ENCODE results near the gene HPN. TPM values are rescaled to one million over a fixed set of nuclear protein-coding genes. Genes with fewer than 3 reads are reported as not detected.

HPN gene
- total and polyA plus RNA-seq, 10 of the 15 experiments (the other 5 are each of a cell fraction or from before 2014, with no cell fraction given) = 0.21 to 0.35 TPM; not detected in 8

- intact Hi-C loops (cut with micrococcal nuclease; ENCODE audit: unreplicated experiment) = no loop called here
- no peak overlapping the region for H3K9ac ChIP-seq (ENCODE audit: control insufficient read depth, insufficient read depth, low read length)
- ChIA-PET POLR2A (no interaction called here), SMC1A (ENCODE audit: uncharacterized antibody, unreplicated experiment) (no interaction called here), CTCF (interaction anchor here (0.8 to 1.6 kb wide), 4 partner anchors 12 to 53 kb away, joined by 3 to 4 read pairs (median 3); no protein-coding TSS in a partner anchor), RAD21 (ENCODE audit: unreplicated experiment) (interaction anchor here (0.5 kb wide), 1 partner anchor 42 kb away, joined by 3 read pairs; no protein-coding TSS in a partner anchor)
- H3K27me3 ChIP-seq (replicated peaks in 1 of 2; ENCODE audit: control insufficient read depth in 2 of 2, insufficient read depth in 2 of 2, low read length in 1 of 2) = peaks cover 0 to 1% of the 10 kb centered on the region in 2 experiments; a peak in 1 of 4 replicates
- ATAC-seq = no peak
- H3K4me2 ChIP-seq (ENCODE audit: control insufficient read depth, insufficient read depth) = no peak overlapping the region
- no peaks in the 10 kb centered on the region for H3K9me3 ChIP-seq (replicated peaks; ENCODE audit: control insufficient read depth, insufficient read depth, low read length)
- H2AFZ ChIP-seq (ENCODE audit: control insufficient read depth, low read depth, low read length) = no peak overlapping the region
- no peak for TF ChIP-seq SMAD5 (IDR thresholded peaks at IDR 0.05; ENCODE audit: low read depth)
- no peak for TF ChIP-seq CREB1 (IDR thresholded peaks at IDR 0.05; ENCODE audit: low read depth)
- no peak for TF ChIP-seq RB1 (IDR thresholded peaks at IDR 0.05; ENCODE audit: borderline replicate concordance)
- TF ChIP-seq TCF7 (IDR thresholded peaks at IDR 0.05; ENCODE audit: borderline replicate concordance) = no peak
- TF ChIP-seq SREBF2 (IDR thresholded peaks at IDR 0.05; ENCODE audit: low read length) = no peak
- no peak for TF ChIP-seq PML (IDR thresholded peaks at IDR 0.05; ENCODE audit: low read length)
- no peak for TF ChIP-seq IKZF2 (IDR thresholded peaks at IDR 0.05)
- TF ChIP-seq MEF2A (IDR thresholded peaks at IDR 0.05; ENCODE audit: insufficient read depth, low read depth, low read length) = no peak
- no peak for TF ChIP-seq HDAC6 (IDR thresholded peaks at IDR 0.05; ENCODE audit: unreplicated experiment)
- TF ChIP-seq MTA3 (IDR thresholded peaks at IDR 0.05; ENCODE audit: borderline replicate concordance, low read length) = no peak
- TF ChIP-seq STAT3 (IDR thresholded peaks at IDR 0.05; ENCODE audit: low read depth, low read length) = no peak
- TF ChIP-seq, protein P1, sequence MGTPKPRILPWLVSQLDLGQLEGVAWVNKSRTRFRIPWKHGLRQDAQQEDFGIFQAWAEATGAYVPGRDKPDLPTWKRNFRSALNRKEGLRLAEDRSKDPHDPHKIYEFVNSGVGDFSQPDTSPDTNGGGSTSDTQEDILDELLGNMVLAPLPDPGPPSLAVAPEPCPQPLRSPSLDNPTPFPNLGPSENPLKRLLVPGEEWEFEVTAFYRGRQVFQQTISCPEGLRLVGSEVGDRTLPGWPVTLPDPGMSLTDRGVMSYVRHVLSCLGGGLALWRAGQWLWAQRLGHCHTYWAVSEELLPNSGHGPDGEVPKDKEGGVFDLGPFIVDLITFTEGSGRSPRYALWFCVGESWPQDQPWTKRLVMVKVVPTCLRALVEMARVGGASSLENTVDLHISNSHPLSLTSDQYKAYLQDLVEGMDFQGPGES (IDR thresholded peaks at IDR 0.05) = no peak
- TF ChIP-seq ZNF622 (IDR thresholded peaks at IDR 0.05) = no peak
- TF ChIP-seq, protein P2, sequence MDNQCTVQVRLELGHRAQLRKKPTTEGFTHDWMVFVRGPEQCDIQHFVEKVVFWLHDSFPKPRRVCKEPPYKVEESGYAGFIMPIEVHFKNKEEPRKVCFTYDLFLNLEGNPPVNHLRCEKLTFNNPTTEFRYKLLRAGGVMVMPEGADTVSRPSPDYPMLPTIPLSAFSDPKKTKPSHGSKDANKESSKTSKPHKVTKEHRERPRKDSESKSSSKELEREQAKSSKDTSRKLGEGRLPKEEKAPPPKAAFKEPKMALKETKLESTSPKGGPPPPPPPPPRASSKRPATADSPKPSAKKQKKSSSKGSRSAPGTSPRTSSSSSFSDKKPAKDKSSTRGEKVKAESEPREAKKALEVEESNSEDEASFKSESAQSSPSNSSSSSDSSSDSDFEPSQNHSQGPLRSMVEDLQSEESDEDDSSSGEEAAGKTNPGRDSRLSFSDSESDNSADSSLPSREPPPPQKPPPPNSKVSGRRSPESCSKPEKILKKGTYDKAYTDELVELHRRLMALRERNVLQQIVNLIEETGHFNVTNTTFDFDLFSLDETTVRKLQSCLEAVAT (IDR thresholded peaks at IDR 0.05) = no peak
- TF ChIP-seq, protein P3, sequence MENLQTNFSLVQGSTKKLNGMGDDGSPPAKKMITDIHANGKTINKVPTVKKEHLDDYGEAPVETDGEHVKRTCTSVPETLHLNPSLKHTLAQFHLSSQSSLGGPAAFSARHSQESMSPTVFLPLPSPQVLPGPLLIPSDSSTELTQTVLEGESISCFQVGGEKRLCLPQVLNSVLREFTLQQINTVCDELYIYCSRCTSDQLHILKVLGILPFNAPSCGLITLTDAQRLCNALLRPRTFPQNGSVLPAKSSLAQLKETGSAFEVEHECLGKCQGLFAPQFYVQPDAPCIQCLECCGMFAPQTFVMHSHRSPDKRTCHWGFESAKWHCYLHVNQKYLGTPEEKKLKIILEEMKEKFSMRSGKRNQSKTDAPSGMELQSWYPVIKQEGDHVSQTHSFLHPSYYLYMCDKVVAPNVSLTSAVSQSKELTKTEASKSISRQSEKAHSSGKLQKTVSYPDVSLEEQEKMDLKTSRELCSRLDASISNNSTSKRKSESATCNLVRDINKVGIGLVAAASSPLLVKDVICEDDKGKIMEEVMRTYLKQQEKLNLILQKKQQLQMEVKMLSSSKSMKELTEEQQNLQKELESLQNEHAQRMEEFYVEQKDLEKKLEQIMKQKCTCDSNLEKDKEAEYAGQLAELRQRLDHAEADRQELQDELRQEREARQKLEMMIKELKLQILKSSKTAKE (IDR thresholded peaks at IDR 0.05; ENCODE audit: low read depth, poor library complexity, severe bottlenecking) = no peak
- TF ChIP-seq ESRRA (IDR thresholded peaks at IDR 0.05; ENCODE audit: low read length) = no peak
- TF ChIP-seq NFXL1 (IDR thresholded peaks at IDR 0.05; ENCODE audit: borderline replicate concordance) = no peak
- no peak for TF ChIP-seq PAX5 (IDR thresholded peaks at IDR 0.05; ENCODE audit: borderline replicate concordance, low read depth, low read length)
- no peak for DNase-seq (ENCODE audit: low read depth, low spot score)
- H3K4me1 ChIP-seq (ENCODE audit: control insufficient read depth, insufficient read depth, low read length) = no peaks in the 10 kb centered on the region
- no TSS peak for BruUV-seq (replicated peaks)
- H3K27ac ChIP-seq (ENCODE audit: control insufficient read depth, insufficient read depth) = no peak overlapping the region
- in situ Hi-C loops (cut with MboI) = no loop called here
- H3K79me2 ChIP-seq (ENCODE audit: control insufficient read depth, insufficient read depth, low read length) = no peaks in the 10 kb centered on the region
- no peak for FAIRE-seq
- WGBS (ENCODE audit: insufficient coverage, insufficient replicate concordance, low lambda C conversion rate, missing lambda C conversion rate) = 98% methylated on average over 15 of the region's 21 CpGs
- peaks cover 3 to 25% of the 10 kb centered on the region in 2 experiments for H3K36me3 ChIP-seq (ENCODE audit: control insufficient read depth in 2 of 2, insufficient read depth in 2 of 2, low read length in 1 of 2)
- no peaks in the 10 kb centered on the region for H4K20me1 ChIP-seq (ENCODE audit: control insufficient read depth, insufficient read depth)
- no peak overlapping the region for H3K4me3 ChIP-seq
These were observed 15.6 kb upstream of the HPN start for GRCh38 chr19:35025969-35026368.
